ENCODE data around the gene COQ8A.

DNA sequence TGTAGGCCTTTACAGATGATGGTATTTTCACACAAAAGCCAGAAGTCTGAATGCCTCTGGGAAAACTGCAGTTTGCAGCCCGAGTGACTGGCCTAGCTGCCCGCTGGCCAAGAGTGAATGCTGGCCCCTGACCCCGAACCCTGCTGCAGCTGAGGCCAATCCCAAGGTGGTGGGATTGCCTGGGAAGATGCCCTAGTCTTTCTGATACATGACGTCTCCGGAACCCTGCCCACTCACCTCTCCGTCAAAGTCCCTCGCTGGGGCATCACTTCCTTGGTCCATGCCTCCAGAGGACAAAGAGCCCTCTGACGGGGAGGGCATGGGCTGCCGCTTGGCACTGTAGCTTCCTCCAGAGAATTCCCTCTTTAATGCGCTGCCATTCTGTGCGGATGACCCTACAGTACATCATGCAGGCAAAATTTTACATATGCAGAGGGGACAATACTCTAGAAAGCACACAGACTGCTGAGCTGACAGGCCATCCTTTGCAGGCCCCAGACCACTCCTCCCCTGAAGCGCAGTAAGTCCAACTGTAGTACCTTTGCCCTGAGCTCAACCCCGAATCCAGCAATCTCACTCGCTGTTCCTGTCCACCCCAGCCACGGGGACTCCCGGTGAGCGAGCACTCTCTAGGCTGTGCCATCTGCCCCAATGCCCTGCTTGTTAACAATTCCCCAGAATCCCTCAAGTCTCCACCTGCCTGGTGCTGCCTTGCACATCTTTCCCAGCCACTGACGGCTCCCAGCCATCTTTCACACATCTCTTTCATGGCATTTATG is 54.7 kb downstream of the COQ8A start:
- TF ChIP-seq, protein P1, sequence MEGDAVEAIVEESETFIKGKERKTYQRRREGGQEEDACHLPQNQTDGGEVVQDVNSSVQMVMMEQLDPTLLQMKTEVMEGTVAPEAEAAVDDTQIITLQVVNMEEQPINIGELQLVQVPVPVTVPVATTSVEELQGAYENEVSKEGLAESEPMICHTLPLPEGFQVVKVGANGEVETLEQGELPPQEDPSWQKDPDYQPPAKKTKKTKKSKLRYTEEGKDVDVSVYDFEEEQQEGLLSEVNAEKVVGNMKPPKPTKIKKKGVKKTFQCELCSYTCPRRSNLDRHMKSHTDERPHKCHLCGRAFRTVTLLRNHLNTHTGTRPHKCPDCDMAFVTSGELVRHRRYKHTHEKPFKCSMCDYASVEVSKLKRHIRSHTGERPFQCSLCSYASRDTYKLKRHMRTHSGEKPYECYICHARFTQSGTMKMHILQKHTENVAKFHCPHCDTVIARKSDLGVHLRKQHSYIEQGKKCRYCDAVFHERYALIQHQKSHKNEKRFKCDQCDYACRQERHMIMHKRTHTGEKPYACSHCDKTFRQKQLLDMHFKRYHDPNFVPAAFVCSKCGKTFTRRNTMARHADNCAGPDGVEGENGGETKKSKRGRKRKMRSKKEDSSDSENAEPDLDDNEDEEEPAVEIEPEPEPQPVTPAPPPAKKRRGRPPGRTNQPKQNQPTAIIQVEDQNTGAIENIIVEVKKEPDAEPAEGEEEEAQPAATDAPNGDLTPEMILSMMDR (IDR thresholded peaks at IDR 0.05; ENCODE audit: low read depth, low read length): no peak
- TF ChIP-seq POLR2A (IDR thresholded peaks at IDR 0.05; ENCODE audit: extremely low read depth, insufficient read length): no peak
- no peak for TF ChIP-seq MYC (IDR thresholded peaks at IDR 0.05; ENCODE audit: low read depth, low read length)
- TF ChIP-seq MAX (IDR thresholded peaks at IDR 0.05; ENCODE audit: low read depth, low read length): no peak

Data from NB4 (cell line).